Astrocyte (in vitro differentiated cells and primary cell): ENCODE results near the gene PRKCH. TPM values are rescaled to one million over a fixed set of nuclear protein-coding genes. Genes with fewer than 3 reads are reported as not detected.

Experiments
- DNase-seq: peaks from one replicate; pipeline ENCODE4 v3.0.0-alpha.2; 2010; ENCODE audit warnings: low read depth
- FAIRE-seq: peaks from 2 replicates; lab custom pipeline; 2011; peaks lifted over from hg19 to GRCh38; lab: Jason Lieb, UNC
- H2AFZ ChIP-seq: 2 replicates; pipeline ENCODE4 v1.6.0; 2012; ENCODE audit warnings: low read depth, low read length, inconsistent platforms
- H3K27ac ChIP-seq: 2 replicates; pipeline ENCODE4 v1.5.1; 2011; ENCODE audit warnings: low read depth, low read length, inconsistent platforms
- H3K27me3 ChIP-seq: 2 replicates; pipeline ENCODE4 v1.6.0; 2011; ENCODE audit warnings: low read length, inconsistent platforms; ENCODE audit not compliant: insufficient read depth
- H3K36me3 ChIP-seq: 2 replicates; pipeline ENCODE4 v1.5.1; 2011; ENCODE audit warnings: low read length, inconsistent platforms; ENCODE audit not compliant: insufficient read depth
- H3K4me1 ChIP-seq: 2 replicates; pipeline ENCODE4 v1.5.1; 2011; ENCODE audit warnings: low read length, inconsistent platforms; ENCODE audit not compliant: insufficient read depth
- H3K4me2 ChIP-seq: 2 replicates; pipeline ENCODE4 v1.6.0; 2012; ENCODE audit warnings: low read length, inconsistent platforms
- H3K4me3 ChIP-seq: 2 replicates; pipeline ENCODE4 v1.5.1; 2011; ENCODE audit warnings: low read depth, mild to moderate bottlenecking, low read length, inconsistent platforms; ENCODE audit not compliant: insufficient read depth
- H3K79me2 ChIP-seq: 2 replicates; pipeline ENCODE4 v1.6.0; 2012; ENCODE audit warnings: mild to moderate bottlenecking, low read length, inconsistent platforms; ENCODE audit not compliant: insufficient read depth
- H3K9ac ChIP-seq: 2 replicates; pipeline ENCODE4 v1.6.0; 2012; ENCODE audit warnings: mild to moderate bottlenecking, low read length, inconsistent platforms
- H3K9me3 ChIP-seq: 2 replicates; pipeline ENCODE4 v1.5.1; 2012; ENCODE audit warnings: low read depth, mild to moderate bottlenecking, low read length, inconsistent platforms; ENCODE audit not compliant: insufficient read depth
- H4K20me1 ChIP-seq: 2 replicates; pipeline ENCODE4 v1.6.0; 2012; ENCODE audit warnings: low read length, inconsistent platforms; ENCODE audit not compliant: insufficient read depth
- H3K27ac Mint-ChIP-seq: one replicate; pipeline ENCODE4 v1.8.0; 2021; ENCODE audit warnings: mild to moderate bottlenecking, mixed read lengths; ENCODE audit not compliant: unreplicated experiment
- H3K27me3 Mint-ChIP-seq: one replicate; pipeline ENCODE4 v1.8.0; 2021; ENCODE audit warnings: low read depth, mixed read lengths; ENCODE audit not compliant: unreplicated experiment
- H3K36me3 Mint-ChIP-seq: one replicate; pipeline ENCODE4 v1.8.0; 2021; ENCODE audit warnings: low read depth, mixed read lengths; ENCODE audit not compliant: unreplicated experiment
- H3K4me1 Mint-ChIP-seq: one replicate; pipeline ENCODE4 v1.8.0; 2021; ENCODE audit warnings: low read depth, mixed read lengths; ENCODE audit not compliant: unreplicated experiment
- H3K4me3 Mint-ChIP-seq: one replicate; pipeline ENCODE4 v1.8.0; 2021; ENCODE audit warnings: mild to moderate bottlenecking, moderate library complexity, mixed read lengths; ENCODE audit not compliant: unreplicated experiment
- H3K9me3 Mint-ChIP-seq: one replicate; pipeline ENCODE4 v1.8.0; 2021; ENCODE audit warnings: mild to moderate bottlenecking, mixed read lengths; ENCODE audit not compliant: unreplicated experiment
- EZH2 ChIP-seq: IDR thresholded peaks from 2 replicates; pipeline ENCODE4 v1.6.1; 2012; ENCODE audit warnings: mild to moderate bottlenecking, low read length, inconsistent platforms; ENCODE audit not compliant: insufficient read depth
- total RNA-seq: library from RNA; stranded (reverse); gene quantifications from 2 replicates; pipeline ENCODE4 v1.2.1, GENCODE V29; 2021
- TF ChIP-seq, protein P1 (sequence below): IDR thresholded peaks from 2 replicates; pipeline ENCODE4 v1.5.1; 2011; ENCODE audit warnings: low read depth, mild to moderate bottlenecking, inconsistent platforms, low read length, moderate library complexity; ENCODE audit not compliant: insufficient read depth

Gene PRKCH
- total RNA-seq, 1 donor from 2014 or later: 6.0 TPM

DNA sequence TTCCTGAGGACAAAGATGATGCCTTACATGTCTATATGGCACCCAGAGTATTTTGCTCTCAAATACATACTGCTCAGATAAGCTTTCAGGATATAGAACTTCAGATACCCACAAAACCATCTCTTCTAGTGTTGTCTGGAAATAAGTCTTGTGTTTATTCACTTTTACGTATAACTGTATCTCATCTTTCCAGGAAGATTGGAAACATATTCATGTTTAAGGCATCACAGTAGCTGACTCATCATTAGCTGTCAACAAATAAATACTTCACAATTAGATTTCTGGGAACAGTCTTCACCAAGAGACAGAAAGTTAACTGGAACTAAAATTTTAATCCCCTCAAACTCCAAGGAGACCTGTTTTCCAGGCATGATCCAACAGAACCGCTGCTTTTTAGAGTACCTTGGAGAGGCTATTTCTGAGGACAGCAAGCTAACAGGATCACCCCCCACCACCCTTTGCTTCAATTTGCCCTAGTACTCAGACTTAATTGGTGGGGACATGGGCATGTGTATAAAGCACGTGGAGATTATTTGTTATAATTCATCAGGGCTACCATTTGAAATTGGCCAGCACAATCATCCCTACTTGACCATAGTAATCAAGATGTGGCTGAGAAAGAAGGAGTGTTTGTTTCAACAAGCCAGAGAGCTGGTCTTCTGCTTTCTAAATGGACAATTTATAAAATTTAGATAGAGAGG lies 244.6 kb downstream of the PRKCH start:
- peak overlapping the region; percentile 81 for H3K9ac ChIP-seq
- H3K4me2 ChIP-seq: peak overlapping the region; percentile 45

DNA sequence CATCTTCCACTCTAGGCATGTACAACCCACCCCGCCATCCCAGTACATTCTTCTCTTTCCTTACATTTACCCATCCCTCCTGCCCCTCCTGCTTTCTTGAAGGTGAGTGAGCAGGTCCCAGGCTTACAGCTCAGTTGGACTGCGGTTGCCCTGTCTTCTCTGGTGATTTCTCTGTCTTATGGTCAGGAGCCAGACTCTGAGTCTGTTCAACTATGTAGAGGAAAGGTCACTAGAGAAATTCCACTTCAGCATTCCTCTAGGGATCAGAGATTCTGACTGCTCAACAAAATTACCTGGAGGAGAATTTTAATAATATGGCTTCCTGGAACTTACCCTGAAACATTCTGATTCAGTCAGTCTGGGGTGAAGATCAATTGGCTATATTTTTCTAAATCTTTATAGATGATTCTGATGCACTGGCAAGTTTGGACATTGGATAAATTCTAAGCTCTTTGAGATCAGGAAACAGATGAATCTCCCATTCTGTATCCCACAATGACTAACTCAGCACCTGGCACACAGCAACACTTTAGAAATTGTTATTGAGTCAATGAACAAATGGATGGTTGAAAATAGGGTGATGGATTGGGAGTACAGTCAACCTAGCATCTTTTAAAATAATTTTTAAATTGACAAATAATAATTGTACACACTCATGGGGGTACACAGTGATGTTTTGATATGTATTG lies 245.3 kb downstream of the PRKCH start:
- Mint-ChIP-seq H3K36me3 (no peaks in the 10 kb centered on the region), H3K27ac (peak overlapping the region; percentile 100), H3K4me3 (peak overlapping the region; percentile 61), H3K27me3 (no peaks in the 10 kb centered on the region), H3K9me3 (no peaks in the 10 kb centered on the region), H3K4me1 (peaks cover 88% of the 10 kb centered on the region)
- TF ChIP-seq, protein P1, sequence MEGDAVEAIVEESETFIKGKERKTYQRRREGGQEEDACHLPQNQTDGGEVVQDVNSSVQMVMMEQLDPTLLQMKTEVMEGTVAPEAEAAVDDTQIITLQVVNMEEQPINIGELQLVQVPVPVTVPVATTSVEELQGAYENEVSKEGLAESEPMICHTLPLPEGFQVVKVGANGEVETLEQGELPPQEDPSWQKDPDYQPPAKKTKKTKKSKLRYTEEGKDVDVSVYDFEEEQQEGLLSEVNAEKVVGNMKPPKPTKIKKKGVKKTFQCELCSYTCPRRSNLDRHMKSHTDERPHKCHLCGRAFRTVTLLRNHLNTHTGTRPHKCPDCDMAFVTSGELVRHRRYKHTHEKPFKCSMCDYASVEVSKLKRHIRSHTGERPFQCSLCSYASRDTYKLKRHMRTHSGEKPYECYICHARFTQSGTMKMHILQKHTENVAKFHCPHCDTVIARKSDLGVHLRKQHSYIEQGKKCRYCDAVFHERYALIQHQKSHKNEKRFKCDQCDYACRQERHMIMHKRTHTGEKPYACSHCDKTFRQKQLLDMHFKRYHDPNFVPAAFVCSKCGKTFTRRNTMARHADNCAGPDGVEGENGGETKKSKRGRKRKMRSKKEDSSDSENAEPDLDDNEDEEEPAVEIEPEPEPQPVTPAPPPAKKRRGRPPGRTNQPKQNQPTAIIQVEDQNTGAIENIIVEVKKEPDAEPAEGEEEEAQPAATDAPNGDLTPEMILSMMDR: no peak
- TF ChIP-seq EZH2: no peak
- Histone ChIP-seq H3K4me1 (peaks cover 85% of the 10 kb centered on the region), H3K27ac (peak overlapping the region; percentile 99), H3K4me3 (no peak overlapping the region), H2AFZ (no peak overlapping the region), H3K4me2 (peak overlapping the region; percentile 45), H4K20me1 (no peaks in the 10 kb centered on the region), H3K9ac (peak overlapping the region; percentile 81), H3K9me3 (no peaks in the 10 kb centered on the region), H3K27me3 (no peaks in the 10 kb centered on the region), H3K79me2 (no peaks in the 10 kb centered on the region), H3K36me3 (no peaks in the 10 kb centered on the region)
- DNase-seq (peak; percentile 83), FAIRE-seq (peak; percentile 66)

More for the DNA sequence above, 244.6 kb downstream of the PRKCH start:
- H4K20me1 ChIP-seq: no peaks in the 10 kb centered on the region
- peak overlapping the region; percentile 99 for H3K27ac ChIP-seq
- DNase-seq (peak; percentile 93), FAIRE-seq (peak; percentile 79)
- peaks cover 90% of the 10 kb centered on the region for H3K4me1 ChIP-seq
- Mint-ChIP-seq H3K9me3 (no peaks in the 10 kb centered on the region), H3K4me1 (peaks cover 88% of the 10 kb centered on the region), H3K27me3 (no peaks in the 10 kb centered on the region), H3K27ac (peak overlapping the region; percentile 100), H3K4me3 (peak overlapping the region; percentile 61), H3K36me3 (no peaks in the 10 kb centered on the region)
- H3K36me3 ChIP-seq: no peaks in the 10 kb centered on the region
- H2AFZ ChIP-seq: no peak overlapping the region
- H3K27me3 ChIP-seq: no peaks in the 10 kb centered on the region
- H3K79me2 ChIP-seq: no peaks in the 10 kb centered on the region
- no peak for TF ChIP-seq EZH2
- TF ChIP-seq, protein P1: no peak
- H3K4me3 ChIP-seq: no peak overlapping the region
- no peaks in the 10 kb centered on the region for H3K9me3 ChIP-seq
